NOMO-1 treated with DMSO at 0.1 percent for 48 hours (cell line): ENCODE measurements around the gene CXCL10.
"Not testable (repeated sequence)": the region's sequence is repeated elsewhere in the genome, so short reads cannot be mapped to it uniquely, and the experiment has no call there.

Source experiments
- DNase-seq: peaks from one replicate; lab custom pipeline; 2025; ENCODE audit not compliant: unreplicated experiment; lab: John Stamatoyannopoulos, UW

Gene CXCL10

DNA sequence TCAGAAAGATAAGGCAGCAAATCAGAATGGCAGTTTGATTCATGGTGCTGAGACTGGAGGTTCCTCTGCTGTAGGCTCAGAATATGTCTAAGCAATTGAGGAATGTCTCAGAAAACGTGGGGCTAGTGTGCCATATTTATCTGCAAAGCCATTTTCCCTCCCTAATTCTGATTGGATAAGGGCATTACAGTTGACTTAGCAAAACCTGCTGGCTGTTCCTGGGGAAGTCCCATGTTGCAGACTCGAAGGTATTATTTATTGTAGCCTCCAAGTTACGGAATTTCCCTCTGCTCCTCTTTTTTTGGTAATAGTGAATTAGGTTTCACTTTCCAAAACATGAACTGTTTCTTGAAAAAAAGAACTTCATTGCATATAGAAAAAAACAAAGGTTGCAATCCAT, at the start of gene CXCL10:
CXCL10 (minus strand) TSS at position 109 of the 400 bp plus-strand sequence; CDS start at position 43, 66 bp downstream.
- peak; percentile 21 for DNase-seq

DNA sequence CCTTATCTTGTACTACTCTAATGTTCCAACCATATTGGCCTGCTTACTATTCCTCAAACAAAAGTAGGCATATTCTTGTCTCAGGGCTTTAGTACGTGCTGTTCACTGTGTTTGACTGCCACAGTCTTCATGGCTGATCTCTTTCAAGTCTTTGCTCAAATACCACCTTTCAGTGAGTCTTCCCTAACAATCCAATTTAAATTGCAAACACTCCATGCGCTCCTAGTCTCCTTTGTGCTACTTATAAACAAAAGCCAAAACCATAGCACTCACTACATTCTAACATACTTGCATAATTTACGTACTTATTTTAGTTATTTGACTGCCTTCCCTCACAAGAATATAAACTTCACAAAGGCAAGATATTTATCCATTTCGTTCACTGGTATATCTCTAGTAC, 49.5 kb upstream of the CXCL10 start:
- DNase-seq = no peak

DNA sequence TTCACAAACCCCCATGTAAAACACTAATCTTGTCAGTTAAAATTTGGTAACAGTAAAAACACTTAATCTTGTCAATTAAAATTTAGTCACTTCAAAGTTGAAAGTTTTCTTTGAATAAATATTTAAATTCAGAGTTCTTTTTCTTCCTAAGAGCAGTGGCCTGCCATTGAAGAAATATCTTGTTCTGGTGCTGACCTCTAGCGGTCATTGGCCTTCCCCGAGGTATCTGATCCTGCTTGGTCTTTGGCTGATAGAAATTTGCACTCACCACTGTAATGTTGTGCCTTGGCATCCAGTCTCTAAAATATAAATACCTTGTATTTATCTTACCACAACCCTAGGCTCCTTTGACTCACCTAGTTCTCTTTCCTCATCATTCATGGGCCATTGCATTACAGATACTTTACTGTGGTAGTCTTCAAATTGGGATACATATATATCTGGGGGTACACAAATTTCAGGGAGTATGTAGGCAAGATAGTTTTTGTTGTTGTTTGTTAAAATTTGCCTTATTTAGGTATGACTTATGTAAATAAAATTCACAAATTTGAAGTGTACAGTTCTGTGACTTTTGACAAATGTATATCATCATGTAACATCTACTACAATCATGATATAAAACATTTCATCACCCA, 44.5 kb upstream of the CXCL10 start:
- DNase-seq = peak; percentile 65

DNA sequence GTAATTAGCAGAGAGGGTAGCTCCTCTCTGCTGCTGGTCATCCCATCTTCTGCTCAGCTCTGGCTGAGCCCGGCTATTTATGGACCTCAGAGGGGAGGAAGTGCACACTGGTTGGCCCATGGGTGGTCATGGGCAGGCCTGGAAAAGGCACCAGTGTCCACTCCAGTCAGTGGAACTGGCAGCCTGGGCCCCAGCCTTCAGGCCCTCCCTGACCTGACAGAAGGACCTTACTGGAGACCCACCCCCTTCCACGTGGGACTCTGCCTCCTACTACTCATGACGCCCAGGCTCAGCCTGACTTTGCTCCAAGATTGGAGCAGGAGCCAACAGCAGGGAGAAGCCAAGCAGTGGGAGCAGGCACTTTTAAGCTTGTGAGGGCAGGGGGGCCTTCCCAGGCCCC, 43.2 kb upstream of the CXCL10 start:
- no peak for DNase-seq

DNA sequence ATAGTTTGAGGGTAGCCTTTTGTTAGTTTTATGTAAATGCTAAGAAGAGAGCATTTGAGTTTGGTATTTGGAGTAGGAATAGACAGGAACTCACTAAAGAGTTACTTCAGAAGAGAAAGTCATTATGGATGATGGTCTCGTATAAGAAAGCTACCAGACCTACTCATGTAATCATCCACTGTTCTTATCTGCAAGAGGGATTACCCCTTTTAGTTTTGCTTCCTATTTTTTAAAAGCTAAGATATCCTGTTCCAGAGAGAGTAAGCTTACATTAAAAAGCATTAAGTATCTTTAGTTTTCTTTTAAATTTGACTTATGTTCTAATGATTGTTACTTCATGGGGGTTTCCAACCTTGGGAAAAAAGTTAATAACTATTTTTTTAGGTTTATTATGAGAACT, 38.7 kb upstream of the CXCL10 start:
- DNase-seq = peak; percentile 83

DNA sequence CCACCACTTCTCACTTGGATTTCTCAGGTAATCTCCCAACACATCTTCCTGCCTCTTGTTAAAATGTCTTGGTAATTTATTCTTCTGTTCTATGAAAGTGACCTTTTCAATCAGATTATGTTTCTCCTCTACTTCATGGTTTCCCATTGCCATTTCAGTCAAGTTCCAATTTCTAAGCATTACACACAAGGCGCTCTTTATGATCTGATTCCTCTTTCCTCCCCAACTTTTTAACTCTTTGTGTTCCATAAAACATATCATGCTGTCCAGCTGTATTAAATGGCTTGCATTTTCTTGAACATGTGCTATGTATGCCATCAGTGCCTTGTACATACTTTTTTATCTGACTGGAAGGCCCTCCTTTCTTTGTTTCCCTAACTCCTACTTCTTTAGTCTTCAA, 38.1 kb upstream of the CXCL10 start:
- DNase-seq = no peak

DNA sequence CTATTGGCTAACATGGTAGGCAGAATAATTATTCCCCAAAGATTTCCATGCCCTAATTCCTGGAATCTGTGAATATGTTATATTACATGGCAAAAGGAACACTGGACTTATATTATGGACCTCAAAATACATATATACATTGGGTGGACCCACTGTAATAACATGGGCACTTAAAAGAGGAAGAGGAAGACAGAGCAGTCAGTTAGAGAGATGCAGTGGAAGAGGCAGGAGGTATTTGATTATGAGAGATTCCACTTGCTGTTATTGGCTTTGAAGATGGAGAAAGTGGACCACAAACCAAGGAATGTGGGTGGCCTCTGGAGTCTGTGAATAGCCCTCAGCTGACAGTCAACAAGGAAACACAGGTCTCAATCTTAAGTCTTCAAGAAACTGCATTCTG, 37.2 kb upstream of the CXCL10 start:
- DNase-seq = peak; percentile 62

DNA sequence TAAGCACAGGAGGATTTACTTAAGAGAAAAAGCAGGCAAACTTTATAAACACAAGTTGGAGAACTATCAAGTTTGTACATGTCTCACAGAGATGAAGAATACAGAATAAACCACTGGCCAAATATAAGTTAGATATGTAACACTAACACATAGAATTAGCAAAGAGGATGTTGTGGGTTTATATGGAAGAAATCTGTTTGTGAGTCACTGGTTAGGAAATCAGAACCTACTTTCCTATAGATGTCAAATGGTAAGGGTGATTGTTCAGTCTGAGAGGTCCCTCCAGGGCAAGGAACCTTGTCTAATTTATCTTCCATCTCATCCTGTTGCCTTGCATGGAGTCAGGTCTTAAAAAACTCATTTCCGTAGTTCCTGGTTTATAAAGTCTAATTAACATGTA, 36.5 kb upstream of the CXCL10 start:
- DNase-seq = peak; percentile 94

DNA sequence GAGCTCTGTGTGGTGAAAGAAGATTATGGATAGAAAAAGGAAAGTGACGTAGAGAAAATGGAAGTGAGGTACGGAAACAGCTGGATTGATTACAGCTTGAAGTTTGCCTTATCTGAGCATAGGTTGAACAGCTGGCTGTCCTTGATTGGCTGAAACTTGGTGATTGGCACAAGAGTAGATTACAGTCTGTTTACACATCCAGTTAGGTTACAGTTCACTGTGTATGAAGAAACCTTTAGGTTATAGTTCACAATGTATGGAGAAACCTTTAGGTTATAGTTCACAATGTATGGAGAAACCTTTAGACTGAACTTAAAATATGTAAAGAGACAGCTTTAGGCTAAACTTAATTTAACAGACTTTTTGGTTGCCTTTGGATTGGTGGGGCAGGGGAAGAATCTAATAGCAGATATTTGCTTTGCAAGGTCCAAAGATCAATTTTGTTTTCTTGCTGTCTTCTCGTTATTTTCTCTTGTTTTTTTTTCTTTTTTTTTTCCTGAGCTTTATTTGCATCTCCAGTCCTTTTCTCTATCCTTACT, 35.7 kb upstream of the CXCL10 start:
- peak; percentile 24 for DNase-seq

DNA sequence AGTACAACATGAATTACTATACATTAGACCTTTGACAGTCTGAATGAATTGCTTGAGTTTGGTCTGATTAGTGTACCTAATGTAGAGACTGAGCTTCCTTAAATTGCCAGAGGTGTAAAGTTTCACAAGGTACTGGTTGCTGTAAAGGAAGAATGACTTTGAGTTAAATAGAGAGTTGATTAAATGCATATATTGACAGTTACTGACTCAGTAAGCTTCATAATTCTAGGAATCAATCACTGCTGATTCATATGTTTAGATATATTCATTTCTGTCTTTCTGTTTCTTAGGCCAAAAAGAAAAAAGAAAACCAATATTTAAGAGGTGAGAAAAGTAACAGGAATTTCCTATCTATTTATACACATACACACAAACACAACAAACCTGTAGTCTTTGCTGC, 35.0 kb upstream of the CXCL10 start:
- DNase-seq = peak; percentile 53

DNA sequence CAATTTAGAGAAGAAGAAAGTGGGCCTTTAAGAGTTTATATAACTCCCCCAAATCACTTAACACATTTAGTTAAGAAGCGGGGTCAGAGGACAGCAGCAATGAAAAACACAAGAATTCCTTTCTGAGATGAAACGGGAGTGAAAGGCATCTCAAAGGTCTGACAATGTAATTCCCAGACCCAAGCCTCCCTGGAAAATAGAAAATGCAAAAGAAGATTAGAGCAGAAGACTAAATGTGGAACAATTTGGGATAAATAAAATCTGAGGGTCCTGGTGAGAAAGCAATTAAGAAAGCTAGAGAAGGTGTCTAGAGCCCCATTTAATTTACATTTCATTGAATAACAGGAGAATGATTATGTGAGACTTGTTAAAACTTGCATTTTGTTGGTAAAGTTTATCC, 32.1 kb upstream of the CXCL10 start:
- DNase-seq = no peak

DNA sequence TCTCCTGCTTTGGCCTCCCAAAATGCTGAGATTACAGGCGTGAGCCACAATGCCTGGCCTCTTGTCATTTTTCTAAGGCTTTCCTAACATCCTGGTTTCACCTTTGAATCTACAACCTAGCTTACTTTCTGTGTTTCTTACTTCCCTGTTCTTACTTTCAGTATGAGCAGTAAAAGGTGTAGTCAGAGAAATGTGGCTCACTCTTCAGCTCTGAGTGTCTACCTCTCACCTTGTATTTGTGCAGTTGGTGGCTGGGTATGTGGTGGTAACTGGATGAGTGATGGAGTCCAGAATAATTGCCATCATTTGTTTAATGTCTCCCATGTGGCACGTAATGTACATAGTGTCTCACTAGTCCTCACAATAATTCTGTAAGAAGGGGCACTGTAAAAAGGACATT, 31.7 kb upstream of the CXCL10 start:
- peak; percentile 60 for DNase-seq

DNA sequence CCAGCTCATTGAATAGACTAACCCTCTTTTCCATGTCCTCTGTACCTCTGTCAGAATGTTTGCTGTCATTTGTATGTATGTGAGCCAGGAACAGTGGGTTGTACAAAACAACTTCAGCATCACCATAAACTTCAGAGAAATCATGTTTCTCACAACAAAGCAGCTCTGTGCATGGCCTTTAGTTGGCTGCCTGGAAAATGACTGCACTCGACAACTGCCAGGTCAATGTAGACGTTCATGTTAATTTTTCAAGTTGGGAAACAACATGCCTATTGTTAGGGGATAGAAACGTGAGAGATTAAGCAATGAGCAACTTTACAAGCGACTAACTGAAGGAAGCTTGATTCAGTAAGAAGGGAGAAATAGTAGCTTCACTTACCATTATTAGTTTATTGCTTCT, 30.4 kb upstream of the CXCL10 start:
- peak; percentile 77 for DNase-seq

DNA sequence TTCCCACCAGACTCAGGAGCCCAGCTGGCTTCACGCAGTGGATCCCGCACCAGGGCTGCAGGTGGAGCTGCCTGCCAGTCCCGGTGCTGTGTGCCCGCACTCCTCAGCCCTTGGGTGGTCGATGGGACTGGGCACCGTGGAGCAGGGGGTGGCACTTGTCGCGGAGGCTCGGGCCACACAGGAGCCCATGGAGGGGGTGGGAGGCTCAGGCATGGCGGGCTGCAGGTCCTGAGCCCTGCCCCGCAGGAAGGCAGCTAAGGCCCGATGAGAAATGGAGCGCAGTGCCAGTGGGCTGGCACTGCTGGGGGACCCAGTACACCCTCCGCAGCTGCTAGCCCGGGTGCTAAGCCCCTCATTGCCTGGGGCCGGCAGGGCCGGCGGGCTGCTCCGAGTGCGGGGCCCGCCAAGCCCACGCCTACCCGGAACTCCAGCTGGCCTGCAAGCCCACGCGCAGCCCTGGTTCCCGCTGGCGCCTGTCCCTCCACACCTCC, 27.3 kb upstream of the CXCL10 start:
- not testable (repeated sequence) for DNase-seq

DNA sequence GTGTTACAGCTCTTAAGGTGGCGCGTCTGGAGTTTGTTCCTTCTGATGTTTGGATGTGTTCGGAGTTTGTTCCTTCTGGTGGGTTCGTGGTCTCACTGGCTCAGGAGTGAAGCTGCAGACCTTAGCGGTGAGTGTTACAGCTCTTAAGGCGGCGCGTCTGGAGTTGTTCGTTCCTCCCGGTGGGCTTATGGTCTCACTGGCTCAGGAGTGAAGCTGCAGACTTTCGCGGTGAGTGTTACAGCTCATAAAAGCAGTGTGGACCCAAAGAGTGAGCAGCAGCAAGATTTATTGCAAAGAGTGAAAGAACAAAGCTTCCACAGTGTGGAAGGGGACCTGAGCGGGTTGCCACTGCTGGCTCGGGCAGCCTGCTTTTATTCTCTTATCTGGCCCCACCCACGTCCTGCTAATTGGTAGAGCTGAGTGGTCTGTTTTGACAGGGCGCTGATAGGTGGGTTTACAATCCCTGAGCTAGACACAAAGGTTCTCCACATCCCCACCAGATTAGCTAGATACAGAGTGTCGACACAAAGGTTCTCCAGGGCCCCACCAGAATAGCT, 26.6 kb upstream of the CXCL10 start:
- DNase-seq = not testable (repeated sequence)

DNA sequence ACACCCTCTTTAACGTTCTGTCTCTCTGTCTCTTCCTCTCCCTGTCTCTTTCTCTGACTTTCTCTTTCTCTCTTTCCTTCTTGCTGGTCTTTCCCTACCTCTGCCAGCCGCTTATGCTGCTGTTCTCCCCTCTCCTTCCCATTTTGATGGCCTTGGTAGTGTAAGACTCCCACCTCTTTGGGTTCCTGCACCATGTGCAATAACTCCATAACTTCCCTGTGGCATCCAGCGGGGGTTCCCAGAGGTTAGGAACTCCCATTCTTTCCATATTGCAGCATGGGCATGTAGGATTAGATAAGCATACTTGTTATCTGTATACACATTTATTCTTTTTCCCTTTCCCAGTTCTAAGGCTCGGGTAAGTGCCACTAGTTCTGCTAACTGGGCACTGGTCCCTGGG, 21.4 kb upstream of the CXCL10 start:
- not testable (repeated sequence) for DNase-seq

DNA sequence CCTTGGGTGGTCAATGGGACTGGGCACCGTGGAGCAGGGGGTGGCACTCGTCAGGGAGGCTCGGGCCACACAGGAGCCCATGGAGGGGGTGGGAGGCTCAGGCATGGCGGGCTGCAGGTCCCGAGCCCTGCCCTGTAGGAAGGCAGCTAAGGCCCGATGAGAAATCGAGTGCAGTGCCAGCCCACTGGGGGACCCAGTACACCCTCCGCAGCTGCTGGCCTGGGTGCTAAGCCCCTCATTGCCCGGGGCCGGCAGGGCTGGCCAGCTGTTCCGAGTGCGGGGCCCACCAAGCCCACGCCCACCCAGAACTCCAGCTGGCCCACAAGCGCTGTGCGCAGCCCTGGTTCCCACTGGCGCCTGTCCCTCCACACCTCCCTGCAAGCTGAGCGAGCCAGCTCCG, 20.0 kb upstream of the CXCL10 start:
- DNase-seq = not testable (repeated sequence)

DNA sequence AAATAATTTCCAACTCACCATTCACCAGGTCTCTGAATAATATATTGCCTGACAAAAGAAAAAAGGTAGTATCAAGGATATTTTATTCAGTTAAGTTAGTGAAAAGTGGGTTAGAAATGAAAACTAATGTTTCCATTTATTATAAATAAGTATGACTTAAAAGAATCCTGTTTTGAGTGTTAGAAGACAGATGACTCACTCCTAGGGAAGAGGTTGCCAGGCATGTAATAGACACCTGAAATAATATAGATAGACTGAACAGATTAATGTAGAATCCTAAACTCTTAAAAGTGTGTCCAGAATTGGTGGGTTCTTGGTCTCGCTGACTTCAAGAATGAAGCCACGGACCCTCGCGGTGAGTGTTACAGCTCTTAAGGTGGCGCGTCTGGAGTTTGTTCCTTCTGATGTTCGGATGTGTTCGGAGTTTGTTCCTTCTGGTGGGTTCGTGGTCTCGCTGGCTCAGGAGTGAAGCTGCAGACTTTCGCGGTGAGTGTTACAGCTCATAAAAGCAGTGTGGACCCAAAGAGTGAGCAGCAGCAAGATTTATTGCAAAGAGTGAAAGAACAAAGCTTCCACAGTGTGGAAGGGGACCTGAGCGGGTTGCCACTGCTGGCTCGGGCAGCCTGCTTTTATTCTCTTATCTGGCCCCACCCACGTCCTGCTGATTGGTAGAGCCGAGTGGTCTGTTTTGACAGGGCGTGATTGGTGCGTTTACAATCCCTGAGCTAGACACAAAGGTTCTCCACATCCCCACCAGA, 19.1 kb upstream of the CXCL10 start:
- DNase-seq = not testable (repeated sequence)

DNA sequence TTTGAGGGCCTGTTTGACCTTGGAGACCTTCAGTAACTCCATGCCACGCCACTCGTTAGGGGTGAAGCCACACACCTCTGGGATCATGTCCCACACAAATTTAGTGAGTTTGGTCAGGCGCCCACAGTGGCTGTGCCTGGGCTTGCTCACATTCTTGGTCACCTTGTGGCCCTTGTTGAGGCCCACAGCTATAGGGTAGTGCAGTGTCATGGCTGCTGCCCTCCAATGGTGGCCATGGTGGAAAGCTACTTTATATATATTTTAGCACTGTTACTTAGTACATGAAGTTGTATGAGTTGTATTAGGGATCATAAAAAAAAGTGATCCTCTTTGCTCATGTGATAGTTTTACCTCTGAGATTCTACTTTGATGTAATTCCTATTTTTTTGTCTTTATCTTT, 13.6 kb upstream of the CXCL10 start:
- DNase-seq = no peak

DNA sequence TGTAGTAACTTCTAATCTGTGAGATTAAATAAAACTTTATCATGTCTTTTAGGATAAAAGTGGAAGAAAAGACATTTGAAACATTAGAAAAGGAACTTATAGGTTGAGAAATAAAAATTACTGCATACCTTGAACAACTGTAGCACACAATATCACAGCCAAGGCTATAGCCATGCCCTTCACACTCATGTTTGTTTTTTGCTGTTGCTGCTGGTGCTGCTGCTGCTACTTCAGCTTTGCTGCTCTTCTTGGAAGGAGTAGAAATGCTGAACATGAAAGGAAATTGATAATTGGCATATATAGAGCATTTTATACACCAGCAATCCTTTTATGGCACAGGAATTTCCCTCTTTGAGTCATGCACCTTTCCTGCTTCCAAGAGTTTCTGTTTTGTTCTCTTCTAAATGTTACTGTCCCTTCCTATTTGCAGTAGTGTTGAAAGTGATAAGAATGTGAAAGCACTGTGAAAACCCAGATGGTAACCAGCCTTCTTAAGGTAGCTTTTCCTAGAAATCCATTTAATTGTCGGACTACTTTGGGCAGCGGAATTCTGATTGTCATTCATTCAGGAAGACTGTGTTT, 12.6 kb upstream of the CXCL10 start, which contains the start of gene CXCL11:
CXCL11 (minus strand) TSS at position 272 of the 582 bp plus-strand sequence; CDS start at position 189, 83 bp downstream.
- peak; percentile 9 for DNase-seq

DNA sequence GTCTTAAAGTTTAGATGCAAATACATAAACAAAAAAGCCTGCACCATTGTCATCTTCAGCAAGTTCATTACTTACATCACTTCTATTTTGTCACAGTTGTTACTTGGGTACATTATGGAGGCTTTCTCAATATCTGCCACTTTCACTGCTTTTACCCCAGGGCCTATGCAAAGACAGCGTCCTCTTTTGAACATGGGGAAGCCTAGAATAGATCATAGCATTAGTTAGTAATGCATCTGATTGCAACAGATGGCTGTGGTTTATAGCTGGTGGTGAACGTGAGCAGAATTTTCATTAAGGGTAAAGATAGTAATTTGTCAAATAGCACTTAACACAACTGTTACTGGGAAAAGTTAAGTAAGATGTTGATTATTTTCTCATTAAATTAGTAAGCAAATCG, 11.8 kb upstream of the CXCL10 start:
- peak; percentile 96 for DNase-seq
